Vagina (tissue), 2 donors: ENCODE measurements around the gene GAST.

Experiments used
- CTCF ChIP-seq, 3 experiments: fragments of 450-650 bp in 2 of 3; fragments of 200-600 bp in 1 of 3; sonication (generic) in 1 of 3; IDR thresholded peaks; one replicate each; pipeline ENCODE4 v1.5.1; 2017 to 2019; ENCODE audit warnings: antibody characterized with exemption in 3 of 3, mild to moderate bottlenecking in 2 of 3, moderate library complexity in 2 of 3
- POLR2A ChIP-seq, 2 donors: fragments of 450-650 bp; IDR thresholded peaks; one replicate each; pipeline ENCODE4 v1.6.1; 2017; ENCODE audit warnings: antibody characterized with exemption in 2 of 2, mild to moderate bottlenecking in 2 of 2, moderate library complexity in 2 of 2
- POLR2AphosphoS5 ChIP-seq, 2 donors: sonication (generic); formaldehyde crosslinking; IDR thresholded peaks; one replicate each; pipeline ENCODE4 v1.9.0; 2017; ENCODE audit warnings: antibody characterized with exemption in 2 of 2, mild to moderate bottlenecking in 2 of 2, low read depth in 1 of 2; ENCODE audit not compliant: insufficient read depth in 1 of 2

DNA sequence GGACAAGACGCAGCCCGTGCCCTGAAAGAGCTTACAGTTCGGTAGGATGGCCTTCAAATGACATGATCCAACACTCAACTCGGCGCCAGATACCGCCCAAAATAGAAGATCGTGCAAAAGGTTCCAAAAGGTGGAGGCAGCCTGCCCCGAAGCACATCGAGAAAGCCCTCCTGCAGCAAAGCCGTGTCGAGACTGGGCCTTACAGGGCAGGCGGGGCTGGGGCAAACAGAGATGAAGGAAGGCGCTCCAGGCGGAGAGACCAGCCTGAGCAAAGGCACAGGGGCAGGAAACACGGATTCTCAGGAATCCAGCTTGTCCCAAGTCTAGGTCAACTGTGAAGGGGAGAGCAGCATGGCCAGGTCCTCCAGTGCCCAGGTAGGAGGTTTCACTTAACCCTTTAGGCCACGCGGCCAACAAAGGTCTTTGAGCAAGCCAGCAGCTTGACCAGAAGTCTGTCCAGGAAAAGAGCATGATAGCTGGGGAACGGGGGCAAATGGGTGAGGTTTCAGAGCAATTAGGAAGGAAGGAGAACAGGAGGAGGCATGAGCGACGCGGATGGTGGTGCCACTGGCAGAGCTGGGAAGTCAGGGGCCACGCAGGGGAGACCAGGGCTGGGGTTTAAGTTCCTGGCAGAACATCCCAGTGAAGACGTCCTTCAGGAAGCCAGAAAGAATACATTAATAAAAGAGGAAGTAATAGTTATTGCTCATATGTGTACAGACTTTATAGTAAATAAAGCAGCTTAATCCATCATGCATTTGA is 44.7 kb upstream of the GAST start:
- TF ChIP-seq CTCF (IDR thresholded peaks at IDR 0.05) (no peak), POLR2A (IDR thresholded peaks at IDR 0.05) (no peak), POLR2AphosphoS5 (IDR thresholded peaks at IDR 0.05; ENCODE audit: insufficient read depth in 1 of 2, low read depth in 1 of 2) (no peak)
